ENCODE results near the gene SCFD2.

The SCFD2 gene

GRCh38 chr4:53127365-53127764, 238.5 kb downstream of the SCFD2 start:
- Histone ChIP-seq H3K4me1 (no peaks in the 10 kb centered on the region), H3K27me3 (no peaks in the 10 kb centered on the region), H3K9me3 (no peaks in the 10 kb centered on the region), H3K4me3 (ENCODE audit: low read depth, low read length) (no peak overlapping the region), H3K36me3 (no peaks in the 10 kb centered on the region)
- no peak for DNase-seq
- TF ChIP-seq, protein P1, sequence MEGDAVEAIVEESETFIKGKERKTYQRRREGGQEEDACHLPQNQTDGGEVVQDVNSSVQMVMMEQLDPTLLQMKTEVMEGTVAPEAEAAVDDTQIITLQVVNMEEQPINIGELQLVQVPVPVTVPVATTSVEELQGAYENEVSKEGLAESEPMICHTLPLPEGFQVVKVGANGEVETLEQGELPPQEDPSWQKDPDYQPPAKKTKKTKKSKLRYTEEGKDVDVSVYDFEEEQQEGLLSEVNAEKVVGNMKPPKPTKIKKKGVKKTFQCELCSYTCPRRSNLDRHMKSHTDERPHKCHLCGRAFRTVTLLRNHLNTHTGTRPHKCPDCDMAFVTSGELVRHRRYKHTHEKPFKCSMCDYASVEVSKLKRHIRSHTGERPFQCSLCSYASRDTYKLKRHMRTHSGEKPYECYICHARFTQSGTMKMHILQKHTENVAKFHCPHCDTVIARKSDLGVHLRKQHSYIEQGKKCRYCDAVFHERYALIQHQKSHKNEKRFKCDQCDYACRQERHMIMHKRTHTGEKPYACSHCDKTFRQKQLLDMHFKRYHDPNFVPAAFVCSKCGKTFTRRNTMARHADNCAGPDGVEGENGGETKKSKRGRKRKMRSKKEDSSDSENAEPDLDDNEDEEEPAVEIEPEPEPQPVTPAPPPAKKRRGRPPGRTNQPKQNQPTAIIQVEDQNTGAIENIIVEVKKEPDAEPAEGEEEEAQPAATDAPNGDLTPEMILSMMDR (IDR thresholded peaks at IDR 0.05; ENCODE audit: low read depth, low read length): no peak

DNA sequence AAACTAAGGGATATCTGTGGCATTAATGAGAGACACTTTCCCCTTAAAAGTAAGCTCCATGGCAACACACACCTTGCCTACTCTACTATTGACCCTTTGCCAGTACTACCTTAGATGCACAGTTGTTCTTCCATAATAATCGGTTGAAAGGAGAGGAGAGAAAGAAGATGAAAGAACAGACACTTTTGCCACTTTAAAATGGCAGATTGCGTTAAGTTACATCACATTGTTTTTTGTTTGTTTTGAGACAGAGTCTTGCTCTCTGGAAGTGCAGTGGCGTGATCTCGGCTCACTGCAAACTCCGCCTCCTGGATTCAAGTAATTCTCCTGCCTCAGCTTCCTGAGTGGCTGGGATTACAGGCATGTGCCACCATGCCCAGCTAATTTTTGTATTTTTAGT, 239.8 kb downstream of the SCFD2 start:
- Histone ChIP-seq H3K36me3 (no peaks in the 10 kb centered on the region), H3K4me1 (no peaks in the 10 kb centered on the region), H3K27me3 (no peaks in the 10 kb centered on the region), H3K4me3 (ENCODE audit: low read depth, low read length) (no peak overlapping the region), H3K9me3 (no peaks in the 10 kb centered on the region)
- TF ChIP-seq, protein P1 (IDR thresholded peaks at IDR 0.05; ENCODE audit: low read depth, low read length): no peak
- DNase-seq: no peak

DNA sequence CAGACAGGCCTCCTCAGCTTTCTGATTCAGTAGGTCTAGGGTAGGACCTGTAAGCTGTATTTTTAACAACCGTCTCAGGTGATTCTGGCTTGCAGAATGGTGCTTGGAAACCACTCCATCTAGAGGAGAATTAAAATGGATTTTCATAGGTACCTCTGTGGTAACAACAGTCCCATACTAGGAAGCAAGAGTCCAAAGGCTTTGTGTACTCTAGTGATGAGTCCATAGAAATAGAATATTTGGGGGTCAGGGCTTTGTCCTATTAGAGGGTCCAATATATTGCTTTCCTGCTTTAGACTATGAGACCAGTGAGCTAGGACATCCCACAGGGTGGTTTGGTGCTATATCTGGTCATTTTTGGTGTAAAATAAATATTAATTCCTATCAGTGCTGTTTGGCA, 242.0 kb downstream of the SCFD2 start:
- Histone ChIP-seq H3K9me3 (no peaks in the 10 kb centered on the region), H3K4me1 (no peaks in the 10 kb centered on the region), H3K36me3 (no peaks in the 10 kb centered on the region), H3K27me3 (no peaks in the 10 kb centered on the region), H3K4me3 (ENCODE audit: low read depth, low read length) (no peak overlapping the region)
- DNase-seq: no peak
- TF ChIP-seq, protein P1 (IDR thresholded peaks at IDR 0.05; ENCODE audit: low read depth, low read length): no peak

DNA sequence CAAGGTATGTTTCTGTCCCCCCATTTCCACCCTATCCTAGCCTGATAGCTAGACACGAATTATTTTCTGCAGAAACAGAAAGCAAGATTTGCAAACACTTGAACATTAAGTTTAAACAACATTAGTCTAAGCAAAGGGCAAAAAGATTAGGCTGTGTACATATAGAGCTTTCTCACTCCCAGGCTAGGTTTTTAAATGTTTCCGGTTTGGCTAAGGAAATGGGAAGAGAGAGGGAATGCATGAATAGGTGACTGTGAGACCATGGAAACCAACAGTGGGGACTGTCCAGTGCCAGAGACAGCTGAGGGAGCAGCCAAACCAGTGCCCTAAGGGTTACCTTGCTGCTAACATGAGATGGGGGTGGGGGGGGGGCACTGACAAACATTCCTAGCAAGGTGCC, 242.7 kb downstream of the SCFD2 start:
- Histone ChIP-seq H3K27me3 (no peaks in the 10 kb centered on the region), H3K4me3 (ENCODE audit: low read depth, low read length) (no peak overlapping the region), H3K9me3 (no peaks in the 10 kb centered on the region), H3K36me3 (no peaks in the 10 kb centered on the region), H3K4me1 (no peaks in the 10 kb centered on the region)
- TF ChIP-seq, protein P1 (IDR thresholded peaks at IDR 0.05; ENCODE audit: low read depth, low read length): no peak
- DNase-seq: no peak

GRCh38 chr4:53122280-53123116, 243.4 kb downstream of the SCFD2 start:
- Histone ChIP-seq H3K36me3 (no peaks in the 10 kb centered on the region), H3K9me3 (no peaks in the 10 kb centered on the region), H3K27me3 (no peaks in the 10 kb centered on the region), H3K4me3 (ENCODE audit: low read depth, low read length) (no peak overlapping the region), H3K4me1 (no peaks in the 10 kb centered on the region)
- TF ChIP-seq, protein P1 (IDR thresholded peaks at IDR 0.05; ENCODE audit: low read depth, low read length): no peak
- no peak for DNase-seq

DNA sequence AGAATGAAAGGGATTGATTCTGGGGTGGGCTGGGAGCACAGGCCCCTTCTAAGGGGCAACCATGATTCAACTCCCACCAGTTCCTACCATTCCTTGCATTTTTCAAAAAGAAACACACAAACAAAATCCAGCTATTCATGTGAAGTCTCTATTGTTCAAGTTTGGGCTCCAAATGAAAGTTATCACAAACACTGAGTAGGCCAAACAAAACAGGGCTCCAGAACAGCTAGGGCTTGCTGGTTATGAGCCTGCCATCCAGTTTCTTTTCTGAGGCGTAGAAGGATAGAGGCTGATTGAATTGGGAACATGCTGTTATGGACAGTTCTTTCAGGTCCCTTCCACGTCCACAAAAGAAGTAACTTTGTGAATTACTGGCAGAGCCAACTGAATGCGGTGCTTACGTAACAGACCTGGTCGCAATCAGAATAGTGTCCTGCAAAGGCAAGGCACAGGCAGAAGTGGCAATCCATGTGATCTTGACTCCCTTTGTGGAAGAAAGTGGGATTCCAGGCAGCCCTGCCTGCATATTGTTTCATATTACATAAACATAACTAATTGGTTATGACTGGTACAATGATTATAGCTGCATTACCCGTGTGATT, 244.5 kb downstream of the SCFD2 start:
- no peak for DNase-seq
- no peaks in the 10 kb centered on the region for H3K27me3 ChIP-seq
- no peak overlapping the region for H3K4me3 ChIP-seq (ENCODE audit: low read depth, low read length)
- no peaks in the 10 kb centered on the region for H3K9me3 ChIP-seq
- H3K36me3 ChIP-seq: no peaks in the 10 kb centered on the region
- TF ChIP-seq, protein P1 (IDR thresholded peaks at IDR 0.05; ENCODE audit: low read depth, low read length): no peak
- H3K4me1 ChIP-seq: no peaks in the 10 kb centered on the region
